Thoracic aorta (tissue), 2 donors: ENCODE results near the gene TCF7L2. TPM values are rescaled to one million over a fixed set of nuclear protein-coding genes. Genes with fewer than 3 reads are reported as not detected.

Experiments used
- ATAC-seq: fragments of 150-250 bp; one replicate; pipeline ENCODE4 v1.8.0; 2017; ENCODE audit warnings: low read depth; ENCODE audit not compliant: insufficient number of reproducible peaks, low FRiP score
- DNase-seq: peaks from one replicate; pipeline ENCODE4 v3.0.0-alpha.2; 2020; ENCODE audit warnings: low spot score
- H3K27ac ChIP-seq, 2 donors: fragments of 200-600 bp; sonication (generic); 1 replicate in 1 of 2; 2 replicates in 1 of 2; pipeline ENCODE4 v1.5.1; 2016; ENCODE audit warnings: mild to moderate bottlenecking in 2 of 2, moderate library complexity in 2 of 2
- H3K27me3 ChIP-seq: fragments of 200-600 bp; sonication (generic); replicated peaks from 2 replicates; pipeline ENCODE4 v1.6.0; 2016; ENCODE audit warnings: mild to moderate bottlenecking; ENCODE audit not compliant: insufficient read depth
- H3K36me3 ChIP-seq: fragments of 200-600 bp; sonication (generic); one replicate; pipeline ENCODE4 v1.5.1; 2016
- H3K4me1 ChIP-seq, 2 donors: fragments of 200-600 bp; sonication (generic); 1 replicate in 1 of 2; 2 replicates in 1 of 2; pipeline versions ENCODE4 v1.5.1 to v1.6.0; 2016; ENCODE audit warnings: low read depth in 2 of 2, mild to moderate bottlenecking in 1 of 2; ENCODE audit not compliant: control insufficient read depth in 1 of 2
- H3K4me3 ChIP-seq: fragments of 200-600 bp; sonication (generic); 2 replicates; pipeline ENCODE4 v1.5.1; 2016; ENCODE audit warnings: mild to moderate bottlenecking
- H3K9me3 ChIP-seq: fragments of 200-600 bp; sonication (generic); 2 replicates; pipeline ENCODE4 v1.5.1; 2016
- CTCF ChIP-seq: fragments of 200-600 bp; sonication (generic); IDR thresholded peaks from one replicate; pipeline ENCODE4 v1.5.1; 2019; ENCODE audit warnings: antibody characterized with exemption
- total RNA-seq, 2 donors: library from RNA; depleted of rRNA; stranded (reverse); fragments of >200 nt; gene quantifications; one replicate each; pipeline versions ENCODE4 v1.1.0 to v1.2.3, GENCODE V29; 2016

TCF7L2 gene
- total RNA-seq, 2 donors from 2014 or later: 21.4 to 50.5 TPM

GRCh38 chr10:112988839-112989406, 38.9 kb downstream of the TCF7L2 start:
- TF ChIP-seq CTCF: no peak
- no peak overlapping the region for H3K27ac ChIP-seq
- no peak for DNase-seq
- H3K36me3 ChIP-seq: no peaks in the 10 kb centered on the region
- H3K4me1 ChIP-seq: peaks cover 35 to 42% of the 10 kb centered on the region in 2 donors
- no peaks in the 10 kb centered on the region for H3K27me3 ChIP-seq
- H3K4me3 ChIP-seq: no peak overlapping the region
- H3K9me3 ChIP-seq: no peaks in the 10 kb centered on the region
- ATAC-seq: no peak

DNA sequence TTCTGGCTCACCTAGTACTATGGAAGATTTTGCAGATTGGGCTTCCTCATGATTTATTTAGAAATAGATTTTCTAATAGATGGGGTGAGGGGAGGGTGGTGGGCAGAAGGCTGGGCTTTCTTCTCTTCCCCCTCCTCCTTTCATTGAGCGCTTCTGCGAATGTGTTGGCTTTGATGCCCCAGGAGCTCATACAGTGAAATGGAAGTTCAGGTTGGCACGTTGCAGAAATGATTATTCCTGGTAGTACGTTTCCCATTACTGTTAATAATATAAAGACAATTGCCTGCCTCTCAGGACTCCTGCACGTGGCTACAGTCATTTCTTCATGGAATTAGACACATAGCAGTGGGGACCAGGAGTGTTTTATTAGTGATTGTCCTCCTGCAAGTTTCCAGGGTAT, 39.8 kb downstream of the TCF7L2 start:
- peaks cover 35 to 36% of the 10 kb centered on the region in 2 donors for H3K4me1 ChIP-seq
- no peaks in the 10 kb centered on the region for H3K36me3 ChIP-seq
- no peak for TF ChIP-seq CTCF
- ATAC-seq: no peak
- H3K27me3 ChIP-seq: no peaks in the 10 kb centered on the region
- no peak for DNase-seq
- H3K4me3 ChIP-seq: no peak overlapping the region
- no peak overlapping the region for H3K27ac ChIP-seq
- no peaks in the 10 kb centered on the region for H3K9me3 ChIP-seq

DNA sequence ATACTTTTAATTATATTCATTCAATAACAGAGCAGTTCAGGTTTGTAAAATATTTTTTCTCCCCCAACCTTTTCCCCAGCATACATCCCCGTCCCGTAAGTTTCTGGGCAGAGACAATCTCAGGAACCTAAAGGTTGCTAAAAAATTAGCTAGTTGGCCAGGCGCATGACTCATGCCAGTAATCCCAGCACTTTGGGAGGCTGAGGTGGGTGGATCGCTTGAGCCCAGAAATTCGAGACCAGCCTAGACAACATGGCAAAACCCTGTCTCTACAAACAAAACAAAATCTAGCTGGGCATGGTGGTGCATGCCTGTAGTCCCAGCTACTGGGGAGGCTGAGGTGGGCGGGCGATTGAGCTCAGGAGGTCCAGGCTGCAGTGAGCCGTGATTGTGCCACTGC, 40.2 kb downstream of the TCF7L2 start:
- no peak for TF ChIP-seq CTCF
- Histone ChIP-seq H3K27ac (no peak overlapping the region), H3K36me3 (no peaks in the 10 kb centered on the region), H3K27me3 (no peaks in the 10 kb centered on the region), H3K9me3 (no peaks in the 10 kb centered on the region), H3K4me3 (no peak overlapping the region), H3K4me1 (peaks cover 31% of the 10 kb centered on the region in 2 donors)
- DNase-seq (no peak), ATAC-seq (no peak)

DNA sequence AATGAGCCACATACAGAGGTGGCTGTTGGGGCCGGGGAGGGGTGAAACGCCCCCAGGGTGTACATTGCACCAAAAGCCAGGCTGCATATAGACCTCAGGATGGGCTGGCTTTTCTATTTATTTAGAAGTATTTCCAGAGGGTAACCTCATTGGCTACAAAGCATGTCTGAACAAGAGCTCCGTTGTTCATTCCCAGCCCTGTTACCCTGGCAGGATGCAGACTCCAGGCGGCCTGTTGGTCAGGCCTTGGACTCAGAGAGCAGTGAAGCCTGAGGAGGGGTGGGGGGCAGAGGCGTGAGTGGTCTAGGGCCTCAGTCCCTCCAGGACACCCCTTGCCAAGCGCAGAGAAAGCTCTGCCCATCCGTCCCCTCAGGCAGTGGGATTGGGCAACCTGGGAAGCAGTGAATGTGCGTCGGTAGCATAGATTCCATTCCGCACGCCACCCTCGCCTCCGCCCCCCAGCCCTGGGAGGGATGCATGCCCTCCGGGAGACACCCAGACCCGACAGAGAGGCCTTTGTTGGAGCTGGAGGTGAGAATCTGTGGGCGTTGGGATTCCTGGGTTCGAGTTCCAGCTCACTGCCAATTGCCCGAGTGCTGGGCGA, 41.9 kb downstream of the TCF7L2 start:
- Histone ChIP-seq H3K4me3 (no peak overlapping the region), H3K27ac (no peak overlapping the region), H3K9me3 (no peaks in the 10 kb centered on the region), H3K4me1 (peaks cover 14% of the 10 kb centered on the region in 2 donors), H3K27me3 (no peaks in the 10 kb centered on the region), H3K36me3 (no peaks in the 10 kb centered on the region)
- no peak for TF ChIP-seq CTCF
- no peak for ATAC-seq
- no peak for DNase-seq

DNA sequence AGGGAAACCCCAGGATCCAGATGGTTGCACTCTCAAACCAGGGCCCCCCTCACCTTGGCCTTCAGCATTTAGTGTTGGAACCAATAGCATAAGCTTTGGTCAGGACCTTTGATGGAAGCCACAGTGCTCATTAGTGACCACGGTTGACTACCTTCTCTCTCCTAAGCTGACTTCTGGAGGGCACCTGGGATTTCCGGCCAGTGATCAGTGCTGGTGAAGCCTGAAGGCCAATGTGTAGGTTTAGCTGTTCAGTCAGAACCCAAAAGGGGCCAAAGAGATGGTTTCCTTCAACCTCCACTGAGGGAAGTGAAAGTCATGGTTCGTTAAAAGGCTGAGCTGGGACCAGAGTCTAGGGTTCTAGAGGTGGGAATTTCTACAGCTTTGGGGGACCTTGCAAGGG, 46.4 kb downstream of the TCF7L2 start:
- Histone ChIP-seq H3K27ac (no peak overlapping the region), H3K27me3 (no peaks in the 10 kb centered on the region), H3K36me3 (no peaks in the 10 kb centered on the region), H3K4me3 (no peak overlapping the region), H3K9me3 (no peaks in the 10 kb centered on the region), H3K4me1 (peaks cover 0 to 37% of the 10 kb centered on the region in 2 donors)
- DNase-seq (no peak), ATAC-seq (no peak)
- TF ChIP-seq CTCF: no peak
